Mucosa of descending colon (tissue), 3 donors: ENCODE results near the gene WDR45B. TPM values are rescaled to one million over a fixed set of nuclear protein-coding genes. Genes with fewer than 3 reads are reported as not detected.
A peak's percentile ranks its signal among the peaks of the same experiment; 100 is the strongest.

Source experiments
- ATAC-seq: fragments of 200-7000 bp; cut with Tn5 transposase; one replicate; pipeline ENCODE4 v1.9.1; 2020; ENCODE audit warnings: mild to moderate bottlenecking, moderate library complexity
- DNase-seq, 3 donors: peaks; one replicate each; pipeline ENCODE4 v3.0.0-alpha.2; 2020
- H3K36me3 ChIP-seq: fragments of 200-600 bp; one replicate; pipeline ENCODE4 v1.8.0; 2021; ENCODE audit warnings: low read depth, mild to moderate bottlenecking
- H3K4me1 ChIP-seq: fragments of 200-600 bp; one replicate; pipeline ENCODE4 v1.8.0; 2021; ENCODE audit warnings: low read depth, mild to moderate bottlenecking
- H3K4me3 ChIP-seq: fragments of 200-600 bp; one replicate; pipeline ENCODE4 v1.8.0; 2021; ENCODE audit warnings: mild to moderate bottlenecking
- H3K9me3 ChIP-seq: fragments of 200-600 bp; one replicate; pipeline ENCODE4 v1.8.0; 2021; ENCODE audit warnings: mild to moderate bottlenecking
- intact Hi-C, 2 donors: fragments of 100-400 bp; cut with DNase I in 1 of 2; cut with micrococcal nuclease in 1 of 2; formaldehyde crosslinking; loops; one replicate each; pipeline versions ENCODE4 v1.11.0 to v1.11.1; 2022; cut with DNase I, micrococcal nuclease
- total RNA-seq, 3 donors: library from RNA; stranded (reverse); fragmentation: NEBNext Ultra II Directional in 2 of 3; extraction: Animal tissue kit (Norgen Biotek cat#: 25700) in 2 of 3; gene quantifications; one replicate each; pipeline versions ENCODE4 v1.2.1 to v1.2.4, GENCODE V29; 2021 to 2023
- TF ChIP-seq, protein P1 (sequence below): fragments of 200-600 bp; IDR thresholded peaks from one replicate; pipeline ENCODE4 v1.8.0; 2022; ENCODE audit warnings: antibody characterized with exemption, mild to moderate bottlenecking
- donor health status: DM: no; HTN: no; CAD: no; lungs with moderate emphysema.
- donor health status: DM: no; HTN: no; CAD: no.
- donor health status: DM: no; HTN: yes; CAD: no.

WDR45B gene
- total RNA-seq, 3 donors from 2014 or later = 69.0 to 76.0 (median 74.4) TPM

DNA sequence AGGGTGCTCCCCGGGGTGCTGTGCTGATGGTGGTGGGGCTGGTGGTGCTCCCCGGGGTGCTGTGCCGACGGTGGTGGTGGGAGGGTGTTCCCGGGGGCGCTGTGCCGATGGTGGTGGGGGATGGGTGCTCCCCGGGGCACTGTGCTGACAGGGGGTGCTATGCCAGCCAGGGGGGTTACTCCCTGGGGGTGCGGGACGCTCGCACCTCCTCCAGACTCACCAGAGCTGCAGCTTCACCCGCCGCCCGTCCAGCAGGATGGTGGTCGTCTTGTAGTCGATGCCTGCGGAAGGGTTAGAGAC is 16.0 kb upstream of the WDR45B start:
- TF ChIP-seq, protein P1, sequence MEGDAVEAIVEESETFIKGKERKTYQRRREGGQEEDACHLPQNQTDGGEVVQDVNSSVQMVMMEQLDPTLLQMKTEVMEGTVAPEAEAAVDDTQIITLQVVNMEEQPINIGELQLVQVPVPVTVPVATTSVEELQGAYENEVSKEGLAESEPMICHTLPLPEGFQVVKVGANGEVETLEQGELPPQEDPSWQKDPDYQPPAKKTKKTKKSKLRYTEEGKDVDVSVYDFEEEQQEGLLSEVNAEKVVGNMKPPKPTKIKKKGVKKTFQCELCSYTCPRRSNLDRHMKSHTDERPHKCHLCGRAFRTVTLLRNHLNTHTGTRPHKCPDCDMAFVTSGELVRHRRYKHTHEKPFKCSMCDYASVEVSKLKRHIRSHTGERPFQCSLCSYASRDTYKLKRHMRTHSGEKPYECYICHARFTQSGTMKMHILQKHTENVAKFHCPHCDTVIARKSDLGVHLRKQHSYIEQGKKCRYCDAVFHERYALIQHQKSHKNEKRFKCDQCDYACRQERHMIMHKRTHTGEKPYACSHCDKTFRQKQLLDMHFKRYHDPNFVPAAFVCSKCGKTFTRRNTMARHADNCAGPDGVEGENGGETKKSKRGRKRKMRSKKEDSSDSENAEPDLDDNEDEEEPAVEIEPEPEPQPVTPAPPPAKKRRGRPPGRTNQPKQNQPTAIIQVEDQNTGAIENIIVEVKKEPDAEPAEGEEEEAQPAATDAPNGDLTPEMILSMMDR = no peak
- H3K9me3 ChIP-seq = no peaks in the 10 kb centered on the region
- DNase-seq = no peak

DNA sequence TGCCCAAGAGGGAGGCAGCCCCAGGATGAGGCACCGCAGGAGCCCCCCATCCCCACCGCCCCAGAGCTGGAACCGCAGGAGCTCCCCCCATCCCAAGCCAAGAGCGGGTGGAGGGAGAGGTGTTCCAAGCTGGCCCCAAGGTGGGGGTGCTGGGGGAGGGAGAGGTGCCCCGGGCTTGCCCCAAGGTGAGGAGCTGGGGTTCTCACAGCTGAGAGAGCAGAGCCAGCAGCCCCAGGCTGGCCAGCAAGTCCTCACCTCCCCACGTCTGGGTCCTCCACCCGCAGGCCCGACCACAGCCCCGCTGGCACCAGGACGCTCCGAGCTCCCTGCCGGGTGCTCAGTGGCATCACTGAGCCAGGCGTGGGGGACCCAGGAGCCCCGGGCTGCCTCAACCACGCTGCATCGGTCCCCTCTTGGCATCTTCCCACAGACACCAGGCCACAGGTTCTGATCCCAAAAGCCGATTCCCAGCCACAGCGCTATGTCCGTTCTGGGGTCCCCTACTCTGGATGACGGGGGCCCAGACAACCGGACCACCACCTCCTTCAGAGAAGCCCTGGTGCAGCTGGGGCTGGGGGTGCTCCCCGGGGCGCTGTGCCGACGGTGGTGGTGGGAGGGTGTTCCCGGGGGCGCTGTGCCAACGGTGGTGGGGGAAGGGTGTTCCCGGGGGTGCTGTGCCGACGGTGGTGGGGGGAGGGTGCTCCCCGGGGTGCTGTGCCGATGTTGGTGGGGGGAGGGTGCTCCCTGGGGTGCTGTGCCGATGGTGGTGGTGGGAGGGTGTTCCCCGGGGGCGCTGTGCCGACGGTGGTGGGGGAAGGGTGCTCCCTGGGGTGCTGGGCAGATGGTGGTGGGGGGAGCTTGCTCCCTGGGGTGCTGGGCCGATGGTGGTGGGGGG is 15.4 kb upstream of the WDR45B start:
- TF ChIP-seq, protein P1 = no peak
- no peak overlapping the region for H3K4me3 ChIP-seq
- ATAC-seq (no peak), DNase-seq (peak in 2 of 3 donors; percentile 27 to 47)
- H3K36me3 ChIP-seq = no peaks in the 10 kb centered on the region
- H3K9me3 ChIP-seq = no peaks in the 10 kb centered on the region
- peaks cover under 1% of the 10 kb centered on the region for H3K4me1 ChIP-seq
- intact Hi-C loops = no loop called here

More for the DNA sequence above, 16.0 kb upstream of the WDR45B start:
- intact Hi-C loops = no loop called here
- ATAC-seq = no peak
- no peaks in the 10 kb centered on the region for H3K36me3 ChIP-seq
- H3K4me1 ChIP-seq = peaks cover 4% of the 10 kb centered on the region
- no peak overlapping the region for H3K4me3 ChIP-seq

DNA sequence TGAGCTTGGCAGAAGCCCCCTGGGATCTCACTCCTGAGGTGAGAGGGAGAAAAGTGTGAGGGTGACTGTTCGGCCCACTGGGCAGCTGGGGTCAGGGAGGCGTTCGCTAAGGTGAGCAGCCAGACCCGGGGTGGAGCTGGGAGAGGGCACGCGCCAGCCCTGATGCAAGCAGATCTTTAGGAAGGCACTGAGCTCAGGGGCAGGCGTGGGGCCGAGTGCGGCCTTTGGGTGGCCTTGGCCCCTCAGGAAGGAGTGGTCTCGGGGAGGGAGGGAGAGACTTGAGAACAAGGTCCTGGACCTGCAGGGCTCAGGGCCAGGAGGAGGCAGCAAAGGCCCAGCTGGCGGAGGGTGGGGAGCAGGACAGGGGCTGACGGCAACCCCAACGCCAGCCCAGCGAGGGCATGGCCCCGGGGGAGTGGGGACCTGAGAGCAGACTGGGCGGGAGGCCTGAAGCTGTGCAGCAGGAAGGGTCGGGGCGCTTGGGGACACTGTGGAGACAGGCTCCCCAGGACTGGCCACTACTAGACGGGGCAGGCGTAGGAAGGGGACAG is 14.5 kb upstream of the WDR45B start:
- no peaks in the 10 kb centered on the region for H3K4me1 ChIP-seq
- TF ChIP-seq, protein P1 = no peak
- H3K4me3 ChIP-seq = no peak overlapping the region
- H3K9me3 ChIP-seq = no peaks in the 10 kb centered on the region
- H3K36me3 ChIP-seq = no peaks in the 10 kb centered on the region
- ATAC-seq (no peak), DNase-seq (peak in 1 of 3 donors; percentile 24)
- intact Hi-C loops = no loop called here

DNA sequence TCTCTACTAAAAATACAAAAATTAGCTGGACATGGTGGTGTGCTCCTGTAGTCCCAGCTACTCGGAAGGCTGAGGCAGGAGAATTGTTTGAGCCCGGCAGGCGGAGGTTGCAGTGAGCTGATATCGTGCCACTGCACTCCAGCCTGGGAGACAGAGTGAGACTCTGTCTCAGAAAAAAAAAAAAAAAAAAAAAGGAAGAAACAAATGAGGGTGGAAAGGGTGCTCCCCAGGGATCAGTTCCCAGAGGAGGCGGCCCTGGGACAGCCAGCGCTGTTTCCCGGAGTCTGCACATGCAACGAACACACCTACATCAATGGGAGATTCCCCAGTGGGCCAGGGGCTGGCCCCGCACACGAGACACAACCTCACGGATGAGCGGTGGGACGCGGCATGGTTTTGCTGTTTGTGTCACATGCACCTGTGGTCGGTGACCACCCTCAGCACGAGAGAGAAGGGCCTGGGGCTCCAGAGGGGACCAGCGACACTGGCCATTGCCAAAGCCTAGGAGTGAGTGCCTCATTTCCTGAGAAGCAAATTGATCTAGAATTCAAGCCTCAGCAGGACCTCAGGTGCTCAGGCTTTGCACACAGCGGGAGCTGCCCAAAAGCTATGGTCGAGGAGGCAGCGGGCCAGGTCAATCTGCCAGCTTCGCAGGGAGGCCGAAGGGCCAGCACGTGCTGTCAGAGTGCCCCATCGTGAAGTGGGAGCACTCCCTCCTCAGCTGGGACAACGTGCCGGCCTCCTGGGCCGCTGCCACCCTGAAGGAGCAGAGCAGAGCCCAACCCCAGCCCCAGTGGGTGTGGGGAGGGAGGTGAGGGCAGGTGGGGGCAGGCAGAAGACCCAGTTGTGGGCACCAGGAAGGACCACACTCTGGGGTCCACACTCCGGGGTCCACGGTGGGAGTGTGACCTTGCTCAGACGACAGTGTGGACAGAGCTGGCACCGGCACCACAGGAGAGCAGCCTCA is 13.8 kb upstream of the WDR45B start:
- peak in 2 of 3 donors; percentile 28 to 45 for DNase-seq
- Histone ChIP-seq H3K4me1 (no peaks in the 10 kb centered on the region), H3K9me3 (no peaks in the 10 kb centered on the region), H3K36me3 (no peaks in the 10 kb centered on the region), H3K4me3 (no peak overlapping the region)
- TF ChIP-seq, protein P1 = no peak
- intact Hi-C loops = no loop called here
- ATAC-seq = no peak

DNA sequence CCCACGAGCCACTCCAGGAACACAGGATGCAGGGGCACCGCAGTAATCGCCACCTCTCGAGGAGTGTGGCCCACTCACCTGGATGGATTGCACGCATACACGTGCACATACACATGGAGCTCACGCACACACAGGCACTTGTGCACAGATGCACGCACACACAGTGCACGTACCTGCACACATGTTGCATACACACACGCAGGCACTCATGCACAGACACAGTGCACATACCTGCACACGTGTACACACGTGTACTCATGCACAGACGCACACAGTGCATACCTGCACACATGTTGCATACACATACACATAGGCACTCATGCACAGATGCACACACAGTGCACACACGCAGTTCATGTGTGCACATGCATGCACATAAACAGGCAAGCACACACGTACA is 11.6 kb upstream of the WDR45B start:
- DNase-seq (peak in 2 of 3 donors; percentile 17 to 19), ATAC-seq (no peak)
- no peaks in the 10 kb centered on the region for H3K36me3 ChIP-seq
- no peak overlapping the region for H3K4me3 ChIP-seq
- intact Hi-C loops = no loop called here
- no peaks in the 10 kb centered on the region for H3K9me3 ChIP-seq
- H3K4me1 ChIP-seq = no peaks in the 10 kb centered on the region
- TF ChIP-seq, protein P1 = no peak
